Epithelial cell of esophagus (primary cell): Measurements from ENCODE around the gene PARP3.

ENCODE experiments used
- DNase-seq: peaks from one replicate; pipeline ENCODE4 v3.0.0; 2010; ENCODE audit warnings: low read depth
- H3K4me3 ChIP-seq: 2 replicates; pipeline ENCODE4 v1.5.1; 2011; ENCODE audit warnings: mild to moderate bottlenecking, low read length, control low read depth
- CTCF ChIP-seq: IDR thresholded peaks from 2 replicates; pipeline ENCODE4 v1.5.1; 2011; ENCODE audit warnings: low read depth, mild to moderate bottlenecking, low read length, control low read depth, inconsistent platforms; ENCODE audit not compliant: insufficient read depth; ENCODE audit errors: missing control alignments

Gene PARP3

GRCh38 chr3:51957520-51958205, 15.5 kb downstream of the PARP3 start:
- DNase-seq = no peak
- H3K4me3 ChIP-seq = no peak overlapping the region
- no peak for TF ChIP-seq CTCF

GRCh38 chr3:51958603-51959521, 16.7 kb downstream of the PARP3 start:
- no peak for TF ChIP-seq CTCF
- no peak overlapping the region for H3K4me3 ChIP-seq
- no peak for DNase-seq

- no peak for DNase-seq
- H3K4me3 ChIP-seq = no peak overlapping the region
- no peak for TF ChIP-seq CTCF
Measured at GRCh38 chr3:51959651-51960050, 17.5 kb downstream of the PARP3 start.

GRCh38 chr3:51960386-51960785, 18.2 kb downstream of the PARP3 start:
- TF ChIP-seq CTCF = no peak
- DNase-seq = no peak

GRCh38 chr3:51961011-51961410, 18.8 kb downstream of the PARP3 start:
- H3K4me3 ChIP-seq = no peak overlapping the region
- TF ChIP-seq CTCF = no peak
- no peak for DNase-seq

More at GRCh38 chr3:51960386-51960785, 18.2 kb downstream of the PARP3 start:
- no peak overlapping the region for H3K4me3 ChIP-seq

GRCh38 chr3:51961602-51962569, 19.7 kb downstream of the PARP3 start:
- DNase-seq = no peak
- TF ChIP-seq CTCF = no peak
- no peak overlapping the region for H3K4me3 ChIP-seq
